ENCODE data around the gene SZRD1.

The SZRD1 gene

DNA sequence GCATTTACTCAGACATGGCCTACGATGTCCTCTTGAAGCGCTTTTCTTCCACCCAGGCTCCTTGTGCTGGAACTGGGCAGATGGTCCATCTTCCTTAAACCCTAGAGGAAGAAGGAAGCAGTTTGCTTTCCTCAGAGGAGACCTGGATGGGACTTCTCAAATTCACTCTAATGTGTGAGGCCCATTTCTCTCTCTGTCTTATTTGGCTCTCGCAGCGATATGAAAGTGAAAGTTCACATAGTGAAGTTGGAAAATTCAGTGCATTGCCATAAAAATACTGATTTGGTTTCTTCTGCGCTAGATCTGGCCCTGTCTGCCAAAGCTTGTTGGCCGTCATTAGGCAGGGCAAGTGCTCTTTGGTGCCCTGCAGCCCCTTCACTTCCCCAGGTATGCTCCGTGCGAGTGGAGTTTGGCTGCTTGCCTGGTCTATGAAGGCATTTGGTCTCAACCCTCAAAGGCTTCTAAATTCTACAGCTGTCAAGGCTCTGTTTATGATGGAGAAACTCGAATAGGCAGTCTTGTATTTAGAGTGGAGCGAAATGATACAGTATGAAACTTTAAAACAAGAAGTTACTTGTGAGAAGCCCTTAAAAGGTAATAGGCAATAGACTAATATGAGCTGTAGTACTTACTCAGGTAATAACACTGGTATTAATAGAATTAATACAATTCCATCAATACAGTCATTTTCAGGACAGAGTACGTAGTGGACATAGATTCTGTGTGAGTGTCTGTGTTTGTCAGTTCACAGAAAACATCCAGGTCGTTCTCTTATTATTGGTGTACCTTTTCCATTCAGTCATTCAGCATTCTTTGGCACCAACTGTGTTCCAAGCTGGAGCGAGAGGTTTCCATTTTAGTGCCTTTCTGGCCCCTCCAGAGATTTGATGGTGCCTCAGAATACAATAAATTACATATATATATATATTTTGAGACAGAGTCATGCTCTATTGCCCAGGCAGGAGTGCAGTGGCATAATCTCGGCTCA is 20.5 kb downstream of the SZRD1 start:
- TF ChIP-seq ZNF274 (IDR thresholded peaks at IDR 0.05; ENCODE audit: low read depth, low read length) (no peak), YY1 (IDR thresholded peaks at IDR 0.05; ENCODE audit: insufficient read depth, insufficient read length) (no peak), SUZ12 (IDR thresholded peaks at IDR 0.05; ENCODE audit: extremely low read depth, insufficient read depth, insufficient read length) (no peak)
- no peak for DNase-seq (ENCODE audit: low read depth, low spot score)
- no peak overlapping the region for H3K4me3 ChIP-seq (ENCODE audit: insufficient read length, low read depth)

DNA sequence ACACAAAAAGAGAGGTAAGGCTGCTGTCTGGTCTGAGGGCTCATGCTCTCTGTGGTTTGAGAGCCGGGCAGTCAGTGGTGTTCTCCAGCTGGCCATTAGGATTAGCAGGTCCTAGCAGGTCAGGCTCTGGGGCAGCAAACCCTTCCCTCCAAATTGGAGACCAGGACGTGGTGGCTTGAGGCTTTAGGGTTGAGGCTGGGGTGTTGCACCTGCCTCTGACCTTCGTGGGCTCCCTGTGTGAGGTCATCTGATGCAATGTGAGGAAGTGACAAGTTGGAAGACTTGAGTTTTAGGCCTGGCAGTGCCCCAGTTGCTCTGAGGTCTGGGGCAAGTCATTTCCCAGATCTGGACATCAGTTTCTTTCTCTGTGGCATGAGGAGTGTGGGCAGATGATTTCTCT is 24.4 kb downstream of the SZRD1 start:
- H3K27me3 ChIP-seq (ENCODE audit: insufficient read depth, insufficient read length): no peaks in the 10 kb centered on the region
- H3K36me3 ChIP-seq (ENCODE audit: insufficient read depth, insufficient read length, low read length): peaks cover 56% of the 10 kb centered on the region
- no peaks in the 10 kb centered on the region for H3K9me3 ChIP-seq (ENCODE audit: insufficient read depth, low read length)
- no peak overlapping the region for H3K9ac ChIP-seq (ENCODE audit: insufficient read length, low read depth)
- no peak for DNase-seq (ENCODE audit: low read depth, low spot score)
- TF ChIP-seq ZNF274 (IDR thresholded peaks at IDR 0.05; ENCODE audit: low read depth, low read length) (no peak), YY1 (IDR thresholded peaks at IDR 0.05; ENCODE audit: insufficient read depth, insufficient read length) (no peak), SUZ12 (IDR thresholded peaks at IDR 0.05; ENCODE audit: extremely low read depth, insufficient read depth, insufficient read length) (no peak)
- peaks cover 10% of the 10 kb centered on the region for H3K4me1 ChIP-seq (ENCODE audit: insufficient read depth, insufficient read length)
- H3K4me3 ChIP-seq (ENCODE audit: insufficient read length, low read depth): no peak overlapping the region

More for the DNA sequence above, 20.5 kb downstream of the SZRD1 start:
- H3K27me3 ChIP-seq (ENCODE audit: insufficient read depth, insufficient read length): no peaks in the 10 kb centered on the region
- H3K9ac ChIP-seq (ENCODE audit: insufficient read length, low read depth): no peak overlapping the region
- no peaks in the 10 kb centered on the region for H3K9me3 ChIP-seq (ENCODE audit: insufficient read depth, low read length)
- peaks cover 34% of the 10 kb centered on the region for H3K36me3 ChIP-seq (ENCODE audit: insufficient read depth, insufficient read length, low read length)
- peaks cover 13% of the 10 kb centered on the region for H3K4me1 ChIP-seq (ENCODE audit: insufficient read depth, insufficient read length)

GRCh38 chr1:16392740-16393569 is 25.9 kb downstream of the SZRD1 start:
- Histone ChIP-seq H3K36me3 (ENCODE audit: insufficient read depth, insufficient read length, low read length) (peaks cover 66% of the 10 kb centered on the region), H3K9me3 (ENCODE audit: insufficient read depth, low read length) (no peaks in the 10 kb centered on the region), H3K4me3 (ENCODE audit: insufficient read length, low read depth) (no peak overlapping the region), H3K27me3 (ENCODE audit: insufficient read depth, insufficient read length) (no peaks in the 10 kb centered on the region), H3K9ac (ENCODE audit: insufficient read length, low read depth) (no peak overlapping the region), H3K4me1 (ENCODE audit: insufficient read depth, insufficient read length) (peaks cover 10% of the 10 kb centered on the region)
- no peak for TF ChIP-seq ZNF274 (IDR thresholded peaks at IDR 0.05; ENCODE audit: low read depth, low read length)
- no peak for TF ChIP-seq YY1 (IDR thresholded peaks at IDR 0.05; ENCODE audit: insufficient read depth, insufficient read length)
- no peak for DNase-seq (ENCODE audit: low read depth, low spot score)

DNA sequence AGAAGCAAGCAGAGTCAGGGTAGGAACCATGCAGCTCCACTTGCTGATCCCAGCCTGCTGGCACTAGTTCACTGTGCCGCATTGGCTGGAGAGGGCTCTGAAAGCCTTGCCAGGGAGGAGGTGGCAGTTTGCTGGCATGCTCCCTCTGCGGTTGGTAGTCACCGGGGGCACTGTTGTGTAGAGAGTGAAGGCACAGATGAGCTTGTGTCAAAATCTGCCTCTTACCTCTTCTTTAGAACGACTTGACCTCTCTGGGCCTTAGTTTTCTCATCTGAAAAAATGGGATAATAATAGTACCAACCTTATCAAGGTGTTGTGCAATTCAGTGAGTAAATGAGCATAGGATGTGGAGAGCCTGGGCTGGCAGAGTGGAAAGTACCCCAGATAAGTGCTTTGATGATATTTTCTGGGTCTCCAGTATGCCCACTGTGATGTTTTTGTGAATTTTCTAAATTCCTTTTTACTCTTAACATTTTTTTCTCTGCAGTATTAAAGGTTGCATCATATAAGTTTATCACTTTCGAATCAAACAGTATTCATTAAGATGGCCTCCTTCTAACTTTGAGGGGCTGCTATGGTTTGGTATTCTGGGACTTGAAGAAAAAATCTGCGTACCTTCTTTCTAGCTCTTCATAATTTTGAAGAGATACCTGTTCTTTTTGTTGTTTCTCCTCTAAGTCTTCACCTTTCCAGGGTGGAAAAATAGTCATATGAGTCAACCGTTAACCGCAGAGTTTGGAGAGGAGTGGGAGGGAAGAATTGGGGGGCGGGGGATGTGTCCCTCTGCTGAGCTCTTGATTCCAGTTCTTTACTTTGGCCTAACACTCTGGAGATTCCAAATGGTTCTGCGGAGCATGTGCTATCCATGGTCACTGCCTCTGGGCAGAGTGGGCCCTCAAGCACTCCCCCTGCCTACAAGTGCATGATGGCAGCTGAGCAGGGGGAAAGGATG is 26.8 kb downstream of the SZRD1 start:
- H3K27me3 ChIP-seq (ENCODE audit: insufficient read depth, insufficient read length): no peaks in the 10 kb centered on the region
- no peaks in the 10 kb centered on the region for H3K9me3 ChIP-seq (ENCODE audit: insufficient read depth, low read length)
- H3K36me3 ChIP-seq (ENCODE audit: insufficient read depth, insufficient read length, low read length): peaks cover 74% of the 10 kb centered on the region
- DNase-seq (ENCODE audit: low read depth, low spot score): no peak
- no peak overlapping the region for H3K4me3 ChIP-seq (ENCODE audit: insufficient read length, low read depth)
- TF ChIP-seq SUZ12 (IDR thresholded peaks at IDR 0.05; ENCODE audit: extremely low read depth, insufficient read depth, insufficient read length) (no peak), YY1 (IDR thresholded peaks at IDR 0.05; ENCODE audit: insufficient read depth, insufficient read length) (no peak), ZNF274 (IDR thresholded peaks at IDR 0.05; ENCODE audit: low read depth, low read length) (no peak)
- peaks cover 10% of the 10 kb centered on the region for H3K4me1 ChIP-seq (ENCODE audit: insufficient read depth, insufficient read length)
- H3K9ac ChIP-seq (ENCODE audit: insufficient read length, low read depth): no peak overlapping the region

DNA sequence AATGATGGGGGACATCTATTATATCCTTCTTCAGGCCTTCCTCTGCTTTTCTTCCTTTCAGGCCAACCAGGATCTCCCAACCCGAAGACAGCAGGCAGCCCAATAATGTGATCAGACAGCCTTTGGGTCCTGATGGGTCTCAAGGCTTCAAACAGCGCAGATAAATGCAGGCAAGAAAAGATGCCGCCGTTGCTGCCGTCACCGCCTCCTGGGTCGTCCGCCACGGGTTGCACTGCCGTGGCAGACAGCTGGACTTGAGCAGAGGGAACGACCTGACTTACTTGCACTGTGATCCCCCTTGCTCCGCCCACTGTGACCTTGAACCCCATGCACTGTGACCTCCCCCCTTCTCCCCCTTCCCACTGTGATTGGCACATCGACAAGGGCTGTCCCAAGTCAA is 27.9 kb downstream of the SZRD1 start:
- H3K4me1 ChIP-seq (ENCODE audit: insufficient read depth, insufficient read length): peaks cover 10% of the 10 kb centered on the region
- no peaks in the 10 kb centered on the region for H3K9me3 ChIP-seq (ENCODE audit: insufficient read depth, low read length)
- H3K27me3 ChIP-seq (ENCODE audit: insufficient read depth, insufficient read length): no peaks in the 10 kb centered on the region
- peaks cover 80% of the 10 kb centered on the region for H3K36me3 ChIP-seq (ENCODE audit: insufficient read depth, insufficient read length, low read length)
- DNase-seq (ENCODE audit: low read depth, low spot score): no peak
- H3K4me3 ChIP-seq (ENCODE audit: insufficient read length, low read depth): no peak overlapping the region
- no peak overlapping the region for H3K9ac ChIP-seq (ENCODE audit: insufficient read length, low read depth)
- no peak for TF ChIP-seq SUZ12 (IDR thresholded peaks at IDR 0.05; ENCODE audit: extremely low read depth, insufficient read depth, insufficient read length)
- no peak for TF ChIP-seq YY1 (IDR thresholded peaks at IDR 0.05; ENCODE audit: insufficient read depth, insufficient read length)
- TF ChIP-seq ZNF274 (IDR thresholded peaks at IDR 0.05; ENCODE audit: low read depth, low read length): no peak

GRCh38 chr1:16396591-16396990 is 29.5 kb downstream of the SZRD1 start:
- H3K4me1 ChIP-seq (ENCODE audit: insufficient read depth, insufficient read length): peaks cover 5% of the 10 kb centered on the region
- no peak for DNase-seq (ENCODE audit: low read depth, low spot score)
- H3K27me3 ChIP-seq (ENCODE audit: insufficient read depth, insufficient read length): no peaks in the 10 kb centered on the region
- H3K36me3 ChIP-seq (ENCODE audit: insufficient read depth, insufficient read length, low read length): peaks cover 69% of the 10 kb centered on the region
- H3K9ac ChIP-seq (ENCODE audit: insufficient read length, low read depth): no peak overlapping the region
- no peaks in the 10 kb centered on the region for H3K9me3 ChIP-seq (ENCODE audit: insufficient read depth, low read length)
- no peak for TF ChIP-seq SUZ12 (IDR thresholded peaks at IDR 0.05; ENCODE audit: extremely low read depth, insufficient read depth, insufficient read length)
- no peak for TF ChIP-seq ZNF274 (IDR thresholded peaks at IDR 0.05; ENCODE audit: low read depth, low read length)
- TF ChIP-seq YY1 (IDR thresholded peaks at IDR 0.05; ENCODE audit: insufficient read depth, insufficient read length): no peak
- no peak overlapping the region for H3K4me3 ChIP-seq (ENCODE audit: insufficient read length, low read depth)

Data from NT2/D1 (cell line).